Activated CD8-positive, alpha-beta T cell treated with anti-CD3 and anti-CD28 coated beads for 36 hours (primary cell): ENCODE measurements around the gene IRF2BP1. TPM values are rescaled to one million over a fixed set of nuclear protein-coding genes. Genes with fewer than 3 reads are reported as not detected.
"Not testable (repeated sequence)": the region's sequence is repeated elsewhere in the genome, so short reads cannot be mapped to it uniquely, and the experiment has no call there.

Experiments
- ATAC-seq: fragments of 200-7000 bp; cut with Tn5 transposase; one replicate; pipeline ENCODE4 v1.10.0; 2021; ENCODE audit warnings: mild to moderate bottlenecking, moderate library complexity
- CTCF ChIA-PET: fragments of 350-600 bp; sonication (Branson Sonifier 250); formaldehyde crosslinking; loops from one replicate; lab custom pipeline; 2021; ENCODE audit warnings: antibody characterized with exemption; lab: Charles Lee
- POLR2A ChIA-PET: fragments of 350-600 bp; sonication (Branson Sonifier 250); formaldehyde crosslinking; loops from one replicate; lab custom pipeline; 2021; ENCODE audit warnings: antibody characterized with exemption; lab: Charles Lee
- DNase-seq: peaks from one replicate; pipeline ENCODE4 v3.0.0-alpha.2; 2020
- H3K27ac Mint-ChIP-seq: one replicate; pipeline ENCODE4 v1.8.0; 2021; ENCODE audit warnings: mild to moderate bottlenecking, mixed read lengths
- H3K27me3 Mint-ChIP-seq: one replicate; pipeline ENCODE4 v1.8.0; 2021; ENCODE audit warnings: mixed read lengths
- H3K36me3 Mint-ChIP-seq: one replicate; pipeline ENCODE4 v1.8.0; 2021; ENCODE audit warnings: low read depth, mixed read lengths
- H3K4me1 Mint-ChIP-seq: one replicate; pipeline ENCODE4 v1.8.0; 2021; ENCODE audit warnings: low read depth, mixed read lengths
- H3K4me3 Mint-ChIP-seq: one replicate; pipeline ENCODE4 v1.8.0; 2021; ENCODE audit warnings: mild to moderate bottlenecking, moderate library complexity, mixed read lengths
- H3K9me3 Mint-ChIP-seq: one replicate; pipeline ENCODE4 v1.8.0; 2021; ENCODE audit warnings: mixed read lengths
- CTCF ChIP-seq: fragments of 200-600 bp; IDR thresholded peaks from one replicate; pipeline ENCODE4 v1.8.0; 2022; ENCODE audit warnings: antibody characterized with exemption, mild to moderate bottlenecking
- intact Hi-C: fragments of 100-400 bp; cut with micrococcal nuclease; formaldehyde crosslinking; loops from one replicate; pipeline ENCODE4 v1.10.0; 2022
- total RNA-seq, 2 experiments: library from RNA; stranded (reverse); gene quantifications; one replicate each; pipeline ENCODE4 v1.2.3, GENCODE V29; 2021

The IRF2BP1 gene
- total RNA-seq, 2 experiments from 2014 or later: 15.3 to 17.2 TPM

DNA sequence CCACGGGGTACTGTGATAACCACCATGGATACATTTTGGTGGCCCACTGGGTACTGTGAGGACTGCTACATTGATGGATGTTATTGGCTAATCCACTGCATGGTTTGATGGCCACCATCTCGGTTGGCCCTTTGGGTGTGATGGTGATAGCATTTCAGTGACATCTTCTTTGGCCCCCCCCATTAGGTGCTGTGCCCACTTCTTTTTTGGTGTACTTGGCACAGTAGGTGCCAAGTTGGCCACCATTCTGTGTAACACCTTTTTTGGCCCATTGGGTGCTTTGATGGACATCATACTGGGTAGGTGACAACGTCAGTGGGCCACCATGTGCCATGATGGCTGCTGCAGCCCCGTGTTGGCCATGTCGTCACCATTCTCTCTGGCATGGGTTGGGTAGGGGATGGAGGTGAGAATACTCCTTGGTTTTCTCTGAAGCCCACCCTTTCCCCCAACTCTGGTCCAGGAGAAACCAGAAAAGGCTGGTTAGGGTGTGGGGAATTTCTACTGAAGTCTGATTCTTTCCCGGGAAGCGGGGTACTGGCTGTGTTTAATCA, 12.6 kb downstream of the IRF2BP1 start:
- Mint-ChIP-seq H3K36me3 (no peaks in the 10 kb centered on the region), H3K27ac (no peak overlapping the region), H3K4me1 (peaks cover 13% of the 10 kb centered on the region), H3K4me3 (no peak overlapping the region), H3K9me3 (no peaks in the 10 kb centered on the region), H3K27me3 (peaks cover 20% of the 10 kb centered on the region)
- CTCF ChIA-PET: no interaction called here
- intact Hi-C loops: no loop called here
- POLR2A ChIA-PET: no interaction called here
- ATAC-seq (no peak), DNase-seq (no peak)
- TF ChIP-seq CTCF: no peak

GRCh38 chr19:45872095-45872919, 13.6 kb downstream of the IRF2BP1 start:
- CTCF ChIA-PET: interaction anchor here (1.0 to 2.7 kb wide), 2 partner anchors 8 to 10 kb away, joined by 7 to 8 read pairs; partner anchors contain the start of gene FOXA3
- no peaks in the 10 kb centered on the region for H3K9me3 Mint-ChIP-seq

GRCh38 chr19:45870798-45871197, 15.1 kb downstream of the IRF2BP1 start:
- no peak for TF ChIP-seq CTCF
- H3K27me3 Mint-ChIP-seq: peaks cover 10% of the 10 kb centered on the region

More at GRCh38 chr19:45872095-45872919, 13.6 kb downstream of the IRF2BP1 start:
- DNase-seq (no peak), ATAC-seq (no peak)
- no peaks in the 10 kb centered on the region for H3K36me3 Mint-ChIP-seq
- peaks cover 9% of the 10 kb centered on the region for H3K4me1 Mint-ChIP-seq
- peaks cover 16% of the 10 kb centered on the region for H3K27me3 Mint-ChIP-seq
- no peak overlapping the region for H3K4me3 Mint-ChIP-seq
- H3K27ac Mint-ChIP-seq: no peak overlapping the region
- POLR2A ChIA-PET: interaction anchor here (1.1 kb wide), 1 partner anchor 10 kb away, joined by 3 read pairs; no protein-coding TSS in a partner anchor
- intact Hi-C loops: no loop called here
- no peak for TF ChIP-seq CTCF

DNA sequence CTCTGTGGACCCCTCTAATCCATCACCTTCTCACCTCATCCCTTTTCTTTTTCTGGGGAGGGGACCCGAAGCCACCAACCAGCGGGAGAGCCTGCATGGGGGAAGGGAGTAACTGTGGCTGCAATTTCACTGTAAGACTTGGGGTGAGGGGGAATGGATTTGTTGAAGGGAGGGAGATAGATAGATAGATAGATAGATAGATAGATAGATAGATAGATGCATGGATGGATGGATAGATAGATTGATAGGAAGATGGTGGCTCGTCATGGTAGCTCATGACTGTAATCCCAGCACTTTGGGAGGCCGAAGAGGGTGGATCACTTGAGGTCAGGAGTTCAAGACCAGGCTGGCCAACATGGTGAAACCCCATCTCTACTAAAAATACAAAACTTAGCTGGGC, 18.7 kb downstream of the IRF2BP1 start:
- ATAC-seq, DNase-seq, H3K9me3 Mint-ChIP-seq, H3K36me3 Mint-ChIP-seq, POLR2A ChIA-PET, H3K27ac Mint-ChIP-seq, H3K4me3 Mint-ChIP-seq, intact Hi-C loops: not testable (repeated sequence)
- peaks cover 25% of the 10 kb centered on the region for H3K27me3 Mint-ChIP-seq
- H3K4me1 Mint-ChIP-seq: peaks cover 12% of the 10 kb centered on the region
- CTCF ChIA-PET: interaction anchor here (1.1 to 5.3 kb wide), 2 partner anchors 16 to 149 kb away, joined by 3 to 100 read pairs; partner anchors contain the start of gene IRF2BP1

More at GRCh38 chr19:45870798-45871197, 15.1 kb downstream of the IRF2BP1 start:
- H3K4me1 Mint-ChIP-seq: no peaks in the 10 kb centered on the region
- intact Hi-C loops: no loop called here
- H3K4me3 Mint-ChIP-seq: no peak overlapping the region
- ChIA-PET CTCF (interaction anchor here (0.9 to 2.7 kb wide), 2 partner anchors 12 to 54 kb away, joined by 7 to 8 read pairs; no protein-coding TSS in a partner anchor), POLR2A (interaction anchor here (0.7 kb wide), 1 partner anchor 116 kb away, joined by 3 read pairs; no protein-coding TSS in a partner anchor)
- H3K9me3 Mint-ChIP-seq: no peaks in the 10 kb centered on the region
- no peak for ATAC-seq
- no peak overlapping the region for H3K27ac Mint-ChIP-seq
- DNase-seq: no peak
- no peaks in the 10 kb centered on the region for H3K36me3 Mint-ChIP-seq

DNA sequence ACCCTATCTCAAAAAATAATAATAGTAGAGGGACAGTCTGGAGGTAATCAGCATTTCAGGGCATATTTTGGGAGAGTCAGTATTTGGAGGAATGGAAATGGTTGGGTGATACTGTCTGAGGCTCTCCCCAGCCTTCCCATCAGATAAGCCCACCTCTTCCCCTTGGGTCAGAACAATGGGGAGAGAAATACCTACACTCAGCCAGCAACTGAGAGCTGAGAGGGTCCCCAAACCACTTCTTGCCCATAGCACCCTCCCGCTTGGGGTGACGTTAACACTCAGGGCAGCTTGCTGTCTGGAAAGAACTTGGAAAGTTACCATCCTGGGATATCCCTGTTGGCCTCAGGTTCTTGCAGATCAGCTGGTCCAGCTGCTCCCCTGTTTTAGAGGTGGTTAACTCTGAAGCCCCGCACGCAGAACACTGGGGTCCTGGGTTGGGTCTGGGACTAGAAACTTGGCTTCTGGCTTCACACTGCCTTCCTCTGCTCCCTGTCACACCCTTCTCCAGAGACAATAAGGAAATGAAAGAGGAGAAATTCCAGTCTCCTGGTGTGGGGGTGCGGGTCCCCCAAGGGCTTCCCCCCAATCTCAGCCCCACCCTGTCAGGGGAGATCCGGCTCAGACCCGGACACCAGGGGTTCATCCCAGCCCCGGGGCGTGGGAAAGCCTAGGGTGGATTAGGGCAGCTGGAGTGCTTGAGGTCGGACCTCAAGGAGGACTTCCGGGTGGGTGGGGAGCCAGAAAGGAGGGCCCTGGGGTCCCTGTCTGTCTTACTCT, 19.4 kb downstream of the IRF2BP1 start:
- Mint-ChIP-seq H3K27ac (no peak overlapping the region), H3K4me3 (no peak overlapping the region), H3K4me1 (peaks cover 16% of the 10 kb centered on the region), H3K27me3 (peaks cover 25% of the 10 kb centered on the region), H3K9me3 (no peaks in the 10 kb centered on the region), H3K36me3 (peaks cover 4% of the 10 kb centered on the region)
- no peak for DNase-seq
- POLR2A ChIA-PET: no interaction called here
- intact Hi-C loops: no loop called here
- no peak for TF ChIP-seq CTCF
- CTCF ChIA-PET: interaction anchor here (1.0 to 5.3 kb wide), 3 partner anchors 17 to 150 kb away, joined by 3 to 100 read pairs (median 3); partner anchors contain the start of gene IRF2BP1
- ATAC-seq: no peak
